Central memory CD8-positive, alpha-beta T cell (primary cell): Measurements from ENCODE around the gene BMPER.

ENCODE experiments used
- ATAC-seq: fragments of 150-1000 bp; cut with Tn5 transposase; replicated peaks from 2 replicates; pipeline ENCODE4 v1.10.0; 2022; ENCODE audit warnings: mild to moderate bottlenecking, moderate FRiP score, moderate number of reproducible peaks; ENCODE audit not compliant: poor library complexity, severe bottlenecking; ENCODE audit errors: extremely low read depth
- DNase-seq, 2 donors: peaks; one replicate each; pipeline ENCODE4 v3.0.0; 2021; ENCODE audit warnings: low spot score in 2 of 2
- H3K27ac Mint-ChIP-seq: one replicate; pipeline ENCODE4 v1.8.0; 2022; ENCODE audit warnings: low read depth, mild to moderate bottlenecking, moderate library complexity, mixed read lengths
- H3K27me3 Mint-ChIP-seq: one replicate; pipeline ENCODE4 v1.8.0; 2022; ENCODE audit warnings: mixed read lengths
- H3K36me3 Mint-ChIP-seq: one replicate; pipeline ENCODE4 v1.8.0; 2022; ENCODE audit warnings: mild to moderate bottlenecking, moderate library complexity, mixed read lengths; ENCODE audit not compliant: insufficient read depth
- H3K4me1 Mint-ChIP-seq: one replicate; pipeline ENCODE4 v1.8.0; 2022; ENCODE audit warnings: mixed read lengths
- H3K4me3 Mint-ChIP-seq: one replicate; pipeline ENCODE4 v1.8.0; 2022; ENCODE audit warnings: mild to moderate bottlenecking, moderate library complexity, mixed read lengths
- H3K9me3 Mint-ChIP-seq: one replicate; pipeline ENCODE4 v1.8.0; 2022; ENCODE audit warnings: mixed read lengths

Gene BMPER

DNA sequence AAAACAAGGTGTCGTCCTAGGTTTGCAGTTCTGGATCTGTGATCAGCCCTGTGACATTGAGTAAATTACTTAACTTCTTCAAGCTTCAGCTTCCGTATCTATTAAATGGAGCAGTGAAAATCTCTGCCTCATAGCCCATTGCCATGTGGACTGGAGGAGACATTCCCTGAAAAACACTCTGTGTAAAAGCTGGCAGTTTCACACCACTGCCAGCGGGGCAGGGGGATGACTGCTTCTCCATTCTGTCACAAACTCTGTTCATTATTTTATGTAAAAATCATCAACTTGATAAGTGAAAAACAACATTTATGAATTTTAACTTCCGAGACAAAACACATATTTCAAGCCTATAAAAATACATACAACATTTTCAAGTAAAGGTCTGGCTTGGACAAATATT is 234.7 kb downstream of the BMPER start:
- Mint-ChIP-seq H3K27ac (no peak overlapping the region), H3K36me3 (no peaks in the 10 kb centered on the region), H3K9me3 (peaks cover 7% of the 10 kb centered on the region), H3K4me1 (no peaks in the 10 kb centered on the region), H3K4me3 (no peak overlapping the region), H3K27me3 (no peaks in the 10 kb centered on the region)
- no peak for ATAC-seq
- DNase-seq, result no peak

DNA sequence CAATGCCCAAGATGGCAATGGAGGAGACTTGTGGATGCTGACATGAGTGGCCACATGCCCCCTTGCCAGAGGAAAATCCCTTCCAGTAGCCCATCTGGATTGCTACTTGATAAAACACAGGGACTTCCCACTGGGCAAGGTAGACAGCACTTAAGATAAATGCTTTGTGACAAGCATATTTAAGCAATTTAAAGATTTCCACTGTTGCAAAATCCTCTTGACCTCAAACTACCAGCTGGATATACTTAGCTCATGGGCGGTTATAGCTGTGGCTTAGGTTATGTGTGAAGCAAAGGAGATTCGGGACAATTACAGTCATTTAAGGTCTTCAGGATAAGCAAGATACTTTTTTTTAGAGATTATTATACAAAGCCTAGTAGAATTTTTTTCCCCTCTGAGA is 238.1 kb downstream of the BMPER start:
- Mint-ChIP-seq H3K36me3 (no peaks in the 10 kb centered on the region), H3K4me1 (no peaks in the 10 kb centered on the region), H3K27ac (no peak overlapping the region), H3K27me3 (no peaks in the 10 kb centered on the region), H3K9me3 (peaks cover 7% of the 10 kb centered on the region), H3K4me3 (no peak overlapping the region)
- ATAC-seq (no peak), DNase-seq (no peak)

DNA sequence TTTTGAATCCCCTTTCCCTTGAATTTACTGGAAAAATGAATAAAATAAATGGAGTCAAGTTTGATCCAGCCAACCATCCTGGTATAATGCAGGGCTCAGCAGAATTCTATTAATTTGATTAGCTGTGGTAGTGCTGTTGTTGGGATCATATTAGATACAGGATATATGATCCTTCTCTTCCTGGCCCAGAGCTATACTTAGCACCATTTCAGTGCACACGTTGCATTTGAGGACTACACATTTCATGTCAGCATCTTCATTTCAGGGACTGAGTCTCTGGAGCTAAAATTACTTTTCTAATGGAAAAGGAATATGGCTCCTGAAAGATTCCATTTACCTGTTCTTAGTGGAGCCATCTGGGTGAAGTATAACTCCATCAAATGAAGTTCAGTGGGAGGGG is 240.3 kb downstream of the BMPER start:
- Mint-ChIP-seq H3K4me3 (no peak overlapping the region), H3K9me3 (peaks cover 3% of the 10 kb centered on the region), H3K4me1 (no peaks in the 10 kb centered on the region), H3K27ac (no peak overlapping the region), H3K36me3 (no peaks in the 10 kb centered on the region), H3K27me3 (no peaks in the 10 kb centered on the region)
- ATAC-seq, result no peak
- no peak for DNase-seq

DNA sequence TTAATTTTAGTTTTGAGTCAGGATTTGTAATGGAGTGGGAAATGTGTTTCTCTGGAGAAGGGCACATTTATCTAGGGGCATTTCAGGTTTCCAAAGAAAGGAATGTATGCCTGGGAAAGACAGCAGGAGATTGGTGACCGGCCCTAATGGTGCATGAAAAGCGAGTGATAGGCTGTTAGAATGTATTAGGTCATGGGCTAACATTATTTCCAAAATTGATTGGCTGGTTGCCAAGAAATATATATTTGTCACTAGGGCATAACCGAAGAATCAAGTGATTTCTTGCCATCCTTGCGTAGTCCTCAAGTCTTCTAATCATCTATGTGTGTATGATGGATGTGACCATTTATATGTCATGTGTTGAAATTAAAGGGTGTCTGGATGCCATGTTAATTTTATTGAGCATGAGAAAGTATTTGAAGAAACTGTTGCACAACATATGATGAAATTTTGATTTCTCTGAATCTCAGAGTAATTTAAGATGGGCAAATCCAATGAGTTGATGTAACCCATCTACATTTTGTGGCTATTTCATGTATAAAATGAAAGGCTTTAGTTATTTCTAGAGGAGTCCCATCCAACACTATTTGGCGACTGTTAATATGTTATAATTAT is 248.4 kb downstream of the BMPER start:
- no peaks in the 10 kb centered on the region for H3K4me1 Mint-ChIP-seq
- DNase-seq, result no peak
- no peak for ATAC-seq
- no peaks in the 10 kb centered on the region for H3K9me3 Mint-ChIP-seq
- no peaks in the 10 kb centered on the region for H3K36me3 Mint-ChIP-seq
- no peaks in the 10 kb centered on the region for H3K27me3 Mint-ChIP-seq
- no peak overlapping the region for H3K27ac Mint-ChIP-seq
- no peak overlapping the region for H3K4me3 Mint-ChIP-seq

DNA sequence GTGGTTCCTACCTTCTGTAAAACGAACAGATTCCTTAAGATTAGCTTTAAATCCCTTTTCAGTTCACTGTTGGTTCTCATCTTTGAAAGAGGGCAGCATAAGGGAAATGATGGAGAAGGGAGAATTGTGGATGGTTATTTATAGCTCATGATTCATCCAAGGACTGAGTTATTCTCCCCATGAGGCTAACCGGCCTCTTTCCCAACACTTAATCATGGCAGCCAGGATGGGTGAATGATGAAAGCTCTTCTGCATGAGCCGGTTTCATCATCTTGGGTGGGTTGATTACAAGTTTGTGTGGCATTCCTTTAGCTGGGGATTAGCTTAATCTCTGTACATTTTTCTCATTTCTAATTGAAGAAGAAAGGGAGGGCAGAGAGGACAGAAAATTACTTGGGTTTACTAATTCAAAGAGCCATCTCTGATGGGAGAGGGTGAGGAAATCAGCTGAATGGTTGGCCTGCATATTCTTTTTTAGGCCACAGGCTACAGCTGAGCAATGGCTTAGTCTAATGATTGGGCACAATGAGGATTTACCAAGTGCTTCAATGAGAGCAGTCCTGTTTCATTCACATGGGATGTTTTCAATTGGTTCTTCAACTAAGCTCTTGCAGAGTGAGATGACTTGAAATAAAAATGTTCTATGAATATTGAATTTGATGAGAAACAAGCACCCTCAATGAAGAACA is 250.0 kb downstream of the BMPER start:
- H3K36me3 Mint-ChIP-seq, result no peaks in the 10 kb centered on the region
- H3K4me3 Mint-ChIP-seq, result no peak overlapping the region
- ATAC-seq (no peak), DNase-seq (no peak)
- H3K27me3 Mint-ChIP-seq, result no peaks in the 10 kb centered on the region
- H3K9me3 Mint-ChIP-seq, result no peaks in the 10 kb centered on the region
- no peaks in the 10 kb centered on the region for H3K4me1 Mint-ChIP-seq
- no peak overlapping the region for H3K27ac Mint-ChIP-seq

DNA sequence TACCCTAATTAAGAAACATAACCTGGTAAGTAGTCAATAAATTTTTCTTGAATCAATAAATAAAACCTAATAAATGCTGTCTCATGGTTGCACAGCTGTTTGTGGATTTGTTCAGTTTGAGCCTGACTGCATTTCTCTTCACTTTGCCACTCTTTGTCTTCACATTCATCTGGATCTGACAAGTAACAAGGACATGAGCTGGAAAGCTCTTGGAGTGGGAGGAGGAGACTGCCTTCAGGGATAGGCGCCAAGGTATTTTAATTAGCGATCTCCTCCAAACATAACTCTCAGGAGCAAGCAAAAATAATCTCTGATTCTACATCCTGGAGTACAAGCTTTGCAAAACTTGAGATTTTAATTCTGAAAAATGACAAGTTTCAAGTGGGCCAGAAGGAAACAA is 251.0 kb downstream of the BMPER start:
- Mint-ChIP-seq H3K27me3 (no peaks in the 10 kb centered on the region), H3K36me3 (no peaks in the 10 kb centered on the region), H3K9me3 (no peaks in the 10 kb centered on the region), H3K4me3 (no peak overlapping the region), H3K4me1 (no peaks in the 10 kb centered on the region), H3K27ac (no peak overlapping the region)
- ATAC-seq (no peak), DNase-seq (no peak)

DNA sequence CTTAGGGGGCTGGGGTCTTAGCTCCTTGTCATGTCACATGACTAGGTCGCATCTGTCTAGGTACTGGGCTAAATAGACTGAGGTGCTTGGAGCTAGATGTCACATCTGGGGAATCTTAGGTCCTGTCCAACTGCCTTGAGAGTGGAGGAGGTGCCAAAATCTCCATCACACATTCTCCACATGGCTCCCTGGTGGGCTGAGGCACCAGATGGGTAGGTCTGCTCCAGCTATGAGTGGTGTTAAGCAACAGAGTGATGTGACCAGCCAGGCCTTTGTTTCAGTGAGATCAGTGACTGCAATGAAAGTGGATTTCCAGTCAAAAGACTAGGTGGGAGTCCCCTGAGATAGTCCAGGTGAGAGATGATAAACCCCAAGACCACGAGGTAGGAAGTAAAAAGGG is 251.8 kb downstream of the BMPER start:
- DNase-seq, result no peak
- ATAC-seq, result no peak
- H3K4me1 Mint-ChIP-seq, result no peaks in the 10 kb centered on the region
- no peak overlapping the region for H3K4me3 Mint-ChIP-seq
- no peaks in the 10 kb centered on the region for H3K9me3 Mint-ChIP-seq
- H3K36me3 Mint-ChIP-seq, result no peaks in the 10 kb centered on the region
- no peak overlapping the region for H3K27ac Mint-ChIP-seq
- no peaks in the 10 kb centered on the region for H3K27me3 Mint-ChIP-seq

DNA sequence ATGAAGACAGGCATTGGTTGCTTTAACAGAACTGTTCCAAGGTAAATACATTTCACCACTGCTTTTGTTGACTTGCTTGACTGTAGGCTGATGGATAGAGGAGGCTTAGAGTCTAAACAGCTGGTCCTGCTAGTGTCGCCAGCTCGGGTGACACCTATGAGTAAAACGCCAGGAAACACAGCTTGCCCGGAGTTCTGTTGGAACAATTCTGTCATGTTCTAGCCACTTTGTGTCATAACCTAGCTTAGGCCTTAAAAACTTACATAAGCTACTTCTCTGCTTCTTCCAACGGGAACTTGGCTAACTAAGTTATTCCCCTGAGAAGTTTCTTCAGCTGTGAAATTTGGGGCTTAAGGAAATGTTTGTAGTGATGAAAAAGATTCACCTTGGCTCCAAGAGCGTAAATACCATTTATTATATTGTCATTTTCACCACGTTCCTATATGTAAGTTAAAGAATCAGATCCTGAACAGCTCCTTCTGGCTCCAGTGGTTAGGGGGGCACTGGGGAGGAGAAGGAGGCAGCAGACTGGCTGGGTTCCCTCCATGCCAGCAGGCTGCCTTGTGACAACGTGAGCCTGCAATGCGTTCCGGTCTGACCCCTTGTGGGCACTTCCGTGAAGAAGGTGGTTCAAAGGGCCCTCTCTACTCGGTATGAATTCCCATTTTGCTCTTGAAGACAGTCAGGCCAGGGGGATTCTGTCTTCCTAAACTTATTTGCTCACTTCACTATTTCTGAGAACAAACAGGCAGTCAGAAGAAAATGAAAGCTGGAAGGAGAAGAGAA is 253.2 kb downstream of the BMPER start:
- Mint-ChIP-seq H3K27me3 (no peaks in the 10 kb centered on the region), H3K9me3 (no peaks in the 10 kb centered on the region), H3K4me1 (no peaks in the 10 kb centered on the region), H3K4me3 (no peak overlapping the region), H3K36me3 (no peaks in the 10 kb centered on the region), H3K27ac (no peak overlapping the region)
- ATAC-seq (no peak), DNase-seq (no peak)

DNA sequence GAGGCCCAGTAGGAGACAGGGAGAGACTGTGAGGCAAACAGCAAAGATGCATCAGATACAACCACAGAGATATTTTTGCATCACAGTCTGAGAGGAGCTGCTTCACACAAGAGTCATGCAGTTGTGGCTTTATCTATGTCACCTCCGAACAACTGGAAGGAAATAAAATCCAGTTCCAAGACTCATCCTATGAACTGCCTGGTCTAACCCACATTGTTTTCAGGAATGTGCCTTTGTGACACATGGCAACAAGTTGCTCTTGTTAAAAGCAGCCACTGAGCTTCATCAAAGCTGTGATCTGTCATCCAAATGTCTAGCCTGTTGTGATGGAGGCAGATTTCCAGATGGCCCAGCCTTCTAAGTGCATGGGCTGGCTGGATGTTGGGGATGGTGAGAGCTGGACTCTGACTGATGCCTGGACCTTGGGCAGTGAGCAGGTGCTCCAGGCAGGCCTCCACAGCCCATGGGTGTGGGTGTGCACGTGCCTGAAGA is 255.0 kb downstream of the BMPER start:
- no peaks in the 10 kb centered on the region for H3K27me3 Mint-ChIP-seq
- H3K9me3 Mint-ChIP-seq, result peaks cover 5% of the 10 kb centered on the region
- H3K36me3 Mint-ChIP-seq, result no peaks in the 10 kb centered on the region
- no peak for DNase-seq
- H3K27ac Mint-ChIP-seq, result no peak overlapping the region
- H3K4me1 Mint-ChIP-seq, result no peaks in the 10 kb centered on the region
- no peak overlapping the region for H3K4me3 Mint-ChIP-seq
- ATAC-seq, result no peak

DNA sequence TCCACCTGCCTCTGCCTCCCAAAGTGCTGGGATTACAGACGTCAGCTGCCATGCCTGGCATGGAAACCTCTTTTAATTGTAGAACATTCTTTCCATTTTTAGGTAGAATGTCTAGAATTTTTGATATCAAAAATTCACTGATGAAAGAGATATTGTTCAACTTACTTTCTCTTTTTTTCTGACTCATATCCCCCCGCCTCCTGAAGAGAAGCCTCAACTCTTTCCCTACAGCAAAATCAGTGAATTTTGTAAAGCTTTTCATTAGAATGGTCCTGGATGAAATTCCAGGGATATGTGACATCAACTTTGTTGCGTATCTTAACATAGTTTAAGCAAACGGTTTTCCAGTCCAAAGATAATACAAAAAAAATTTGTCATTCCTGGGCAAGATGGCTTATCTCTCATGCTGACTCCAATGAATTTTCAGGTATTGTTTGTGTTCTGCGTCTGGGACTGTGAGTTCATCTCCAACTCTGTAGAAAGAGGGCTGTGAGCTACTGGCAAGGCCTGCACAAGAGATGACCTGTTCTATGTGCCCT is 256.8 kb downstream of the BMPER start:
- no peaks in the 10 kb centered on the region for H3K36me3 Mint-ChIP-seq
- DNase-seq (no peak), ATAC-seq (no peak)
- H3K9me3 Mint-ChIP-seq, result peaks cover 5% of the 10 kb centered on the region
- no peaks in the 10 kb centered on the region for H3K27me3 Mint-ChIP-seq
- no peak overlapping the region for H3K27ac Mint-ChIP-seq
- H3K4me1 Mint-ChIP-seq, result no peaks in the 10 kb centered on the region
- H3K4me3 Mint-ChIP-seq, result no peak overlapping the region

DNA sequence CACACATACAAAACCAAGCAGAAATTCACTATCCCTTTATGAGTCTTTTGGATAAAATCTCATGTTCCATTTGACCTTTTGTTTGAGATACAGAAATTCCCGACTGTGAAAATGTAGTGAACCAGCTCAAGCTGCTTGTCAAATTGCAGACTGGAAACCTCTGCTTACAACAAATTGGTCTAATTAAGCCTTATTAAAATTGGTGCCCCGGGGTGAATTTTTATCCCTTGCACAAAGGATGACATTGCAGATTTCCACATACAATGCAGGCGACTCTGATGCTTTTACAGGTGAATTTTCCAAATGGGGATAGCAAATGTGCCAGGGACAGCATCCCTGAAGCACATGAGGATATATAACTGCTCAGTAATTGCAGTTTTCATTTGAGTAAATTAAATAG is 257.3 kb downstream of the BMPER start:
- Mint-ChIP-seq H3K27ac (no peak overlapping the region), H3K9me3 (peaks cover 5% of the 10 kb centered on the region), H3K4me3 (no peak overlapping the region), H3K4me1 (no peaks in the 10 kb centered on the region), H3K36me3 (no peaks in the 10 kb centered on the region), H3K27me3 (no peaks in the 10 kb centered on the region)
- ATAC-seq (no peak), DNase-seq (no peak)

DNA sequence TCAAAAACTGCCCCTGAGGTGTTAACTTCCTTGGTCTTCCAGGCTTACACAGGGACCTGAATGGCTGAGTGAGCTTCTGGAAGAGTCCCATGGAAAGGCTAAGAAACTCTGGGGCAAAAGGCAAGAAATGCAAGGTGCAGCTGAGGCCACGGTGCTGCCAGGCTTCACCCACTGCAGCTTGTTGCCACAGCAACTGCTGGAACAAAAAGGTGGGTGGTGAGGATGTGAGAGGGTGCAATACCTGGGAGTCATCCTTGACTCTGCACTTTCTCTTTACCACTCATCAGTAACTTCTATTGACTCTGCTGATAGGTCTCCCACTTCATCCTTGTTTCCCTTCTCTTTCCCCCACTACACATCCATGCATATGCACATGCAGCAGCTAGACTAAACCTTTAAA is 258.6 kb downstream of the BMPER start:
- H3K4me3 Mint-ChIP-seq, result no peak overlapping the region
- no peak overlapping the region for H3K27ac Mint-ChIP-seq
- peaks cover 11% of the 10 kb centered on the region for H3K9me3 Mint-ChIP-seq
- ATAC-seq, result no peak
- H3K27me3 Mint-ChIP-seq, result no peaks in the 10 kb centered on the region
- DNase-seq, result no peak
- no peaks in the 10 kb centered on the region for H3K4me1 Mint-ChIP-seq
- no peaks in the 10 kb centered on the region for H3K36me3 Mint-ChIP-seq

DNA sequence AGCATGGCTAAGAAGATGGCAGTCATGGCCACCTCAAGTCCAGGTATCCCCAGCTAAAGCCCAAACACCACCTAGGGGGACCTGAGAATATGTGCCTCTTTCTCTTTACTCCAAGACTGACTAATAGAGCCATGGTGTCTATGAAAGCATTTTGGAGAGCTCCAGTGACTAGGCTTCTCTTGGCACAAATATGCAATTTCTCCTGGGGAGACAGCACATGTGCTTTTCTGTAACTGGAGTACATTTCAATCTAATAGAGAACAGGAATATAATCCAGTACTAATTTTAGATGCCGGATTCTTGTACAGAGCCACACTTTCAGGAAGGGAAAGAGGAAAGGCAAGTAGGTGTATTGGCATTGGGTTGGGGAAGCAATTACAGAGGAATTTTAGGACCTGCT is 260.1 kb downstream of the BMPER start:
- Mint-ChIP-seq H3K4me3 (no peak overlapping the region), H3K36me3 (no peaks in the 10 kb centered on the region), H3K9me3 (peaks cover 11% of the 10 kb centered on the region), H3K27me3 (no peaks in the 10 kb centered on the region), H3K27ac (no peak overlapping the region), H3K4me1 (no peaks in the 10 kb centered on the region)
- ATAC-seq (no peak), DNase-seq (no peak)
